ENCODE measurements around the gene LCN2. TPM values are rescaled to one million over a fixed set of nuclear protein-coding genes. Genes with fewer than 3 reads are reported as not detected.

Gene LCN2
- total and polyA plus RNA-seq, 9 of the 15 experiments (the other 6 are each of a cell fraction or from before 2014, with no cell fraction given) = 0.10 to 1.2 (median 0.44) TPM; not detected in 1

- TF ChIP-seq RCOR1 (IDR thresholded peaks at IDR 0.05; ENCODE audit: borderline replicate concordance in 1 of 2, low read depth in 2 of 2, low read length in 2 of 2) (peak in 1 of 2 experiments; percentile 43; a peak in 1 of 4 replicates), ATF7 (IDR thresholded peaks at IDR 0.05) (peak; percentile 42; the same call in 1 of the 2 replicates), AFF4 (CRISPR knock-in tag; IDR thresholded peaks at IDR 0.05) (no peak), FOSL1 (tag; conservative IDR thresholded peaks at IDR 0.05) (peak; percentile 78), RBM17 (IDR thresholded peaks at IDR 0.05; ENCODE audit: borderline replicate concordance, low read depth, low read length) (no peak), CREM (IDR thresholded peaks at IDR 0.05; ENCODE audit: low read depth) (peak; percentile 77), ZNF165 (CRISPR knock-in tag; IDR thresholded peaks at IDR 0.05; ENCODE audit: borderline replicate concordance) (no peak), TSHZ1 (CRISPR knock-in tag; IDR thresholded peaks at IDR 0.05) (no peak), MEIS2 (IDR thresholded peaks at IDR 0.05; ENCODE audit: partially characterized antibody) (peak; percentile 95), MLLT1 (IDR thresholded peaks at IDR 0.05) (peak in 1 of 2 experiments; percentile 57; a peak in 1 of 4 replicates), GTF2A2 (tag; IDR thresholded peaks at IDR 0.05) (no peak), IRF9 (tag; IDR thresholded peaks at IDR 0.05) (no peak), TRIM28 (IDR thresholded peaks at IDR 0.05) (no peak), NCOR1 (IDR thresholded peaks at IDR 0.05) (no peak), ARID1B (IDR thresholded peaks at IDR 0.05) (peak; percentile 21; the same call in 1 of the 2 replicates), ATF1 (CRISPR knock-in tag; IDR thresholded peaks at IDR 0.05) (no peak), ATF1 (tag; IDR thresholded peaks at IDR 0.05) (peak; percentile 35; the same call in 1 of the 2 replicates), SOX6 (IDR thresholded peaks at IDR 0.05) (0 out of 2 replicates have a peak, but pooled peaks have one; percentile 16)
These were observed 12.1 kb upstream of the LCN2 start (continued) for GRCh38 chr9:128136816-128137793.
